ENCODE results near the gene PEX26.

GRCh38 chr22:18066181-18066859, 11.5 kb upstream of the PEX26 start:
- TF ChIP-seq CTCF (IDR thresholded peaks at IDR 0.05) (no peak), POLR2A (IDR thresholded peaks at IDR 0.05) (no peak)

Measured in ovary (tissue), 3 donors.